Motor neuron (in vitro differentiated cells): ENCODE data around the gene BDP1. TPM values are rescaled to one million over a fixed set of nuclear protein-coding genes. Genes with fewer than 3 reads are reported as not detected.
"Not testable (repeated sequence)": the region's sequence is repeated elsewhere in the genome, so short reads cannot be mapped to it uniquely, and the experiment has no call there.

Source experiments
- ATAC-seq, 8 experiments: fragments of 200-7000 bp; cut with Tn5 transposase; replicated peaks in 6 of 8; 2 replicates each; pipeline ENCODE4 v1.8.0; 2021; ENCODE audit warnings: mild to moderate bottlenecking in 8 of 8, moderate library complexity in 8 of 8
- H3K27ac ChIP-seq, 2 donors: fragments of 250-450 bp; sonication (Bioruptor Pico); 2 replicates each; pipeline ENCODE4 v1.9.0; 2021; ENCODE audit warnings: antibody characterized with exemption in 2 of 2, mild to moderate bottlenecking in 2 of 2, moderate library complexity in 1 of 2
- H3K4me1 ChIP-seq, 2 donors: fragments of 250-450 bp; sonication (Bioruptor Pico); replicated peaks in 1 of 2; 2 replicates each; pipeline ENCODE4 v1.6.1; 2021; ENCODE audit warnings: antibody characterized with exemption in 2 of 2, mild to moderate bottlenecking in 2 of 2, moderate library complexity in 1 of 2
- H3K4me3 ChIP-seq, 5 donors: fragments of 250-450 bp; sonication (Bioruptor Pico); 2 replicates each; pipeline ENCODE4 v1.9.0; 2021; ENCODE audit warnings: antibody characterized with exemption in 5 of 5, mild to moderate bottlenecking in 5 of 5, moderate library complexity in 4 of 5
- WGBS, 10 experiments: fragments of 450-650 bp; shearing (Covaris generic); methylation state at CpG; one replicate each; pipeline ENCODE4 v1.0.0; 2022; 5-methylcytosine and 5-hydroxymethylcytosine counted together
- in situ Hi-C, 9 experiments: fragments of 400-800 bp; cut with MboI; loops; one replicate each; pipeline ENCODE4 v1.15.0; 2021; ENCODE audit warnings: low sequenced_read_pairs in 9 of 9, low pct_unique_long_range_greater_than_20kb in 2 of 9; ENCODE audit not compliant: unreplicated experiment in 9 of 9
- total RNA-seq, 8 experiments: library from RNA; unstranded; fragments of 300-600 nt; gene quantifications; 2 replicates each; pipeline versions ENCODE4 v1.2.3 to v1.2.4, GENCODE V29; 2022

Gene BDP1
- total RNA-seq, 8 experiments from 2014 or later: 16.5 to 42.3 (median 25.1) TPM

DNA sequence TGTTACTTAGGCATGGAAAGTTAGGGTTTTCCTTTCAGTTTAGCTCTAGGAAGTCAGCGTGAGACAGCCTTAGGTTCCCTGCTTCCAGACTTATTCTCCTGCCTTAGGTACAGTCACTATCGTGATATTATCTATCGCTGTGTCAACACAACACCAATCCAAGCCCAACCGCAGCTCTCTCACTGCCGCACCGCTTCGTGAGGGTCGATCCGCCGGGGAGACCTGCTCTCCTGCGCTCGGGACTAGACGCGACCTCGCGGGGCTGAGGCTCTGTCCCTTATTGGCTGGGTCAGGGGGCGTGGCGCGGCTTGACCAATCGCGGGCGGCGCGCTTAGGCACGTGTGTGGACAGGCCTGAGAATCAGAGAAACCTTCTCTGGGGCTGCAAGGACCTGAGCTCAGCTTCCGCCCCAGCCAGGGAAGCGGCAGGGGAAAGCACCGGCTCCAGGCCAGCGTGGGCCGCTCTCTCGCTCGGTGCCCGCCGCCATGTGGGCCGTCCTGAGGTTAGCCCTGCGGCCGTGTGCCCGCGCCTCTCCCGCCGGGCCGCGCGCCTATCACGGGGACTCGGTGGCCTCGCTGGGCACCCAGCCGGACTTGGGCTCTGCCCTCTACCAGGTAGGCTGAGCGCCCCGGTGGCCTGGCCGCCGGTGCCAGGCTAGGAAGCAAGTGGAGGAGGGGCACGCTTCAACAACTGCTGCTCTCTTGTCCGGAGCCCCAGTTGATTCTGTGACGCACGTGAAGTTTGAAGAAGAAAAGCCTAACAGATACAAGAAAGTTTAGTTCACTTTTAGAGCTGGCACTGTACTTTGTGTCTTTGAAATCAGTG is 131.7 kb downstream of the BDP1 start, which contains the start of gene MCCC2:
TSS of gene MCCC2 (plus strand) at position 400 of the 825 bp plus-strand sequence. CDS start at position 486, 86 bp downstream.
- ATAC-seq: peak; percentile 98 to 100 (median 100)
- Histone ChIP-seq H3K4me3 (peak within 1 kb of the TSS; percentile 55 to 75 (median 72)), H3K27ac (peak within 1 kb of the TSS in 1 of 2 donors; percentile 48), H3K4me1 (peaks cover 2 to 10% of the 10 kb centered on the region in 2 donors)
- in situ Hi-C loops: no loop called here
- WGBS, 10 experiments: 3 to 17% (median 11%) methylated on average over 1 to 13 of the region's 56 CpGs; no CpG with 5 or more reads in 6 of the 10 experiments

DNA sequence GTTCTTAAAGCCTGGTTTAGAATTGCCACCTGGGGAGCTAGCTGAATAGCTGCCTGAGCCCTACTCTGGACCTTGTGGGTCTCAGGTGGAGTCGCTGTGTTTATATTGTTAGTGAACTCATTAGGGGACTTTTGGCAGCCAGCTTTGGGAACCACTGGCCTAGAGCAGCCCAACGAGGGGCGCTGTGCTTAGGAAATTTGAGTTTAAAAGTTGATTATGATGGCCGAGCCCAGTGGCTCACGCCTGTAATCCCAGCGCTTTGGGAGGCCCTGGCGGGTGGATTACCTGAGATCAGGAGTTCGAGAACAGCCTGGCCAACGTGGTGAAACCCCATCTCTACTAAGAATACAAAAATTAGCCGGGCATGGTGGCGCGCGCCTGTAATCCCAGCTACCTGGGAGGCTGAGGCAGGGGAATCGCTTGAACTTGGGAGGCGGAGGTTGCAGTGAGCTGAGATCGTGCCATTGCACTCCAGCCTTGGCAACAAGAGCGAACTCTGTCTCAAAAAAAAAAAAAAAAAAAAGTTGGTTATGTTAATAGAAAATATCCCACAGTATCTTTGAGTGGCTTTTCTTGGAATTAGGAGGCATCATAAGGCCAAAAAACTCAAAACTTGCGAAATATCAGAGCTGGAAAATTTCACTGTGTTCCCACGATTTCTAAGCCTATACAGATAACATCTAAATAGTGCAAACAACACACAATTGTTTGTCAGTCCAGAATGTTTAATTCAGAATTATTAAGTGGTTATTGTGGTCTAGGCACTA is 132.5 kb downstream of the BDP1 start:
- in situ Hi-C loops: no loop called here
- 50 to 100% (median 77%) methylated on average over 1 to 15 of the region's 19 CpGs; no CpG with 5 or more reads in 1 of the 10 experiments for WGBS, 10 experiments
- peak in 1 of 8 experiments; percentile 5 for ATAC-seq
- H3K27ac ChIP-seq: no peak overlapping the region
- H3K4me3 ChIP-seq: peak overlapping the region; percentile 55 to 75 (median 72)
- H3K4me1 ChIP-seq: peaks cover 2 to 10% of the 10 kb centered on the region in 2 donors

DNA sequence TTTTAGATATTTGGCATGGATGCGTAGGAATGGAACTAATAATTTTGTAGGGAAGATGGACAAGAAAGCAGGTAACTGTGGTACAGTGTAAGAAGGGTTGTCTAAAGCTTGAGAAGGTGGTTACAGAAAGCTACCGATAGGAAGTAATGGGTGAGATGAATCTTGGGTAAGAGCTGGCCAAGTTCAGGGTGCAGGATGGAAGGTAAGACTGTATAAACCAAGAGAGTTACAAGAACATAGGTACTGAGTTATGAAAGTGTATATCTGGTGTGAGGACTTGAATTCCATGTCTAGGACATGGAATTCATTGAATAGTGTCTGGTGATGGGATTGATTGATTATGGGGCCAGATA is 133.1 kb downstream of the BDP1 start:
- WGBS, 10 experiments: 100% methylated on average over 1 to 2 of the region's 2 CpGs; no CpG with 5 or more reads in 4 of the 10 experiments
- in situ Hi-C loops: no loop called here
- Histone ChIP-seq H3K4me1 (peaks cover 2 to 10% of the 10 kb centered on the region in 2 donors), H3K4me3 (no peak overlapping the region), H3K27ac (no peak overlapping the region)
- no peak for ATAC-seq

DNA sequence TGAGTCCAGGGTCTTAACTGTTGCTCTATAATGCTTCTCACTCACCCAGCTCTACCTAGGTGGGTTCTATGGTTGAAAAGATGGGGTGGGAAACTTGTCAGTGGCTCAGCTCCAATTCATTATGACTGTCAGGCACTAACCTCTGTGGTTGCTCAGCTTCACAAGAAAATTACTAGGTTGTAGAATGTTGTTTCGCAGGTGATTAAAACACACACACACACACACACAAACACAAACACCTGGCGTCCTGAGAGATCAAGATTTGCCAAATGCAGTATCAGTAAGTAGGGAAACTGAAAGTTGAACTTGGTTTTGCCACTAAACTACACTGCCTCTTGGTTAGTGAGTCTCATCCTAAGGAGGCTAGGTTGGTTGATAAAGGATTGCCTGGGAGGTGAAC is 134.5 kb downstream of the BDP1 start:
- H3K27ac ChIP-seq: no peak overlapping the region
- H3K4me1 ChIP-seq: peaks cover 2 to 10% of the 10 kb centered on the region in 2 donors
- H3K4me3 ChIP-seq: no peak overlapping the region
- in situ Hi-C loops: no loop called here
- whole genome bisulfite sequencing, 10 experiments: 40 to 88% methylated on average over 1 of the region's 2 CpGs; no CpG with 5 or more reads in 8 of the 10 experiments
- ATAC-seq: no peak

DNA sequence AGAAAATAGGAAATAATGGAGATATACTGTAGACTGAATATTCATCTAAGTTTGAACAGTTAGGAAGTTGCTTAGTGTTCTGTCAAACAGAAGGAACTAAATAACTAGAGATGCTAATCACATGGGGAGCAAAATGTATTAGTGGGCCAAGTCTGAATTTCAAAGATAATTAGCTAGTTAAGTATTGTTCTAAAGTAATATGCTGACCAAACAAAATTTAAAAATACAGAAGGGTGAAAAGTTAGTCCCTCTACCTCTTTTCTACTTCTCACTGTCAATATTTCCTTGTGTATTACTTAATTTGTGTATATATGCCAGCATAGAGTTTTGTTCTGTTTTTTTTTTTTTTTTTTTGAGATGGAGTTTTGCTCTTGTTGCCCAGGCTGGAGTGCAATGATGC is 135.6 kb downstream of the BDP1 start:
- in situ Hi-C loops: no loop called here
- no peak for ATAC-seq
- H3K27ac ChIP-seq: no peak overlapping the region
- no peak overlapping the region for H3K4me3 ChIP-seq
- peaks cover 2 to 10% of the 10 kb centered on the region in 2 donors for H3K4me1 ChIP-seq

DNA sequence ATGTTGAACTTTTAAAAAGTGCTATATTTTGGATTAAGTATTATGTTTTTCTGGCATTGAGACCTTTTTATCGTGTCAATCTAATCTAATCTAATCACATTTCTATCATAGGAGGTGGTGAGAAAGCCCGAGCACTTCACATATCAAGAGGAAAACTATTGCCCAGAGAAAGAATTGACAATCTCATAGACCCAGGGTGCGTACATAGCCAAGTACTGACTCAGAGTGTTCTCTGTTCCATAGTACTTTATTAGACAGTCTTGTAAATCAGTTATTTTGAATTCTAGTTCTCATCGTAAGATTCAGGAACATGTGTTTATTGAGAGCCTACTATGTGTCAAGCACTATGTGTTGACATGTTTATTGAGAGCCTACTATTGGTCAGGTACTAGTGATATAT is 140.7 kb downstream of the BDP1 start:
- no peak for ATAC-seq
- in situ Hi-C loops: no loop called here

DNA sequence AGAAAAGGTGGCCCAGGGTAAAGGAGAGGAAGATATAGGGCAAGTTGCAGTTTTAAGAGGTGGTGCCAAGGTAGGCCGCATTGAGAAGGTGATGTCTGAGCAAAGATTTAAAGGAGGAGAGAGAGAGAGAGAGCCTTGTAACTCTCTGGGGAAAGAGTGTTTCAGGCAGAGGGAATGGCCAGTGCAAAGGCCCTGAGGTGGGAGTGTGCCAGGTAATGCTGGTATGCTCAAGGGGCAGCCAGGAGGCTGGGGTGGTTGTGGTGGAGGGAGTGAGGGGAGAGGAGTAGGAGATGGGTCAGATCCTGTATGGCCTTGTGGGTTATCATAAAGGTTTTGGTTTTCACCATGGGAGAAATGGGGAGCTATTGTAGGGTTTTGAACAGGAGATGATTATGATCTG is 141.6 kb downstream of the BDP1 start:
- Histone ChIP-seq H3K27ac (no peak overlapping the region), H3K4me1 (no peaks in the 10 kb centered on the region), H3K4me3 (no peak overlapping the region)
- in situ Hi-C loops: no loop called here
- ATAC-seq: no peak
- 80 to 100% (median 83%) methylated on average over 1 of the region's 1 CpG; no CpG with 5 or more reads in 4 of the 10 experiments for WGBS, 10 experiments

More for the DNA sequence above, 140.7 kb downstream of the BDP1 start:
- no peak overlapping the region for H3K4me3 ChIP-seq
- H3K4me1 ChIP-seq: no peaks in the 10 kb centered on the region
- WGBS, 10 experiments: 87 to 100% (median 93%) methylated on average over 2 to 4 of the region's 4 CpGs; no CpG with 5 or more reads in 1 of the 10 experiments
- no peak overlapping the region for H3K27ac ChIP-seq

DNA sequence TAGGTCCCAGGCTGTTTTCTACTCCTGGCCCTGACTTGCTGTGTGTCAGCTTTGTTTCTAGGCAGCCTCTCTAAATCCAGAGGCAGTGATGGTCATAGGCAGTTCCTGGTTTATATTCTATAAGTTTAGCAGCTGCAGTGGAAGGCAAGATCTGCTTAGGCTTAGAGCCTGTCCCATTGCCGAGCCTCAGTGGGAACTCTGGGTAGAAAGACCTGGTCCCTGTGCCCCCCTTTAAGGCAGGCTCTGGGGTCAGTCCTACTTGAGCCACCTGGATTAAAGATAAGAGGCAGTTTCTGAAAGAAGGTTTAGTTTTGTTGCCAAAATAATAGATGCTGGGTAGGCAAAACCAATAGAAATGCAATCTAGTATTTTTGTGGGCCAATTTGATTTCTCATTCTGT is 145.3 kb downstream of the BDP1 start:
- no peak overlapping the region for H3K27ac ChIP-seq
- H3K4me1 ChIP-seq: no peaks in the 10 kb centered on the region
- 88 to 100% (median 100%) methylated on average over 1 of the region's 1 CpG; no CpG with 5 or more reads in 7 of the 10 experiments for WGBS, 10 experiments
- in situ Hi-C loops: no loop called here
- no peak for ATAC-seq
- H3K4me3 ChIP-seq: no peak overlapping the region

DNA sequence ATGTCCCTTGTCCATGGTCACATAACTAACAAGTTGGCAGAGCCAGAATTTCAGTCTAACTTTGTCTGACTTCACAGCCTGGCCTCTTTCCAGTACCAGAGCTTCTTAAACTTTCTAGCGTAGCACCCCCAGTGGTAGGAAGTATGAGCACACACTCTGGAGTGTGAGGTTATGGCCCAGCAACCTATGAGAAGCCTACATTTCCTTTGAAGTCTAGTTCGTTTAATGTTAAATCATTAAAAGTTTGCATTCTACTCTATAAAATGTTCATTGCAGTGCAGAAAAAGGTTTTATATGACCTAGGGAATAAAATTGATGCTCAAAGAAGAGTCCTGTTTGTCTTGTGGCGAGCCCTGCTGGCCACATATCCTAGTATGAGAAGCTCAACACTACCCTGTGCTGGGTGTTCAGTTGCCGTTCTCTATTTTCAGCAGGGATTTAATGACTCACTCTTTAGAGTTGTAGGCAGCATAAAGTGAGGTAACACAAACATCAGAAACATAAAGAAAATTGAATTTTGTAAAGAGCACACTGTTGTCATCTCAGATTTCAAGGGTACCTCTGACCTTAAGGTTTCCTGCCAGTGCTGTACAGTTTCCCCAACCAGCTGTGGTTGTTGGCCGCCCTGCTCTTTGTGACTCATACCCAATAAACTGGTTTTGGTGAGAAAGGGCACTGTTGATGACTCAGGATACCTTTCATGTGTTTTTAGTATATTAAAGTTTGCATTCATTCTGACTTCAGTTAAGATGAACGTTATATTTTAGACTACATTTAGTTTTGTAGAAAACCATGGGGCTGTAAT is 146.0 kb downstream of the BDP1 start:
- no peak overlapping the region for H3K27ac ChIP-seq
- peak in 6 of 8 experiments; percentile 41 to 96 (median 88) for ATAC-seq
- 10 to 90% (median 72%) methylated on average over 1 to 6 of the region's 6 CpGs for WGBS, 10 experiments
- no peaks in the 10 kb centered on the region for H3K4me1 ChIP-seq
- in situ Hi-C loops: no loop called here
- H3K4me3 ChIP-seq: no peak overlapping the region

DNA sequence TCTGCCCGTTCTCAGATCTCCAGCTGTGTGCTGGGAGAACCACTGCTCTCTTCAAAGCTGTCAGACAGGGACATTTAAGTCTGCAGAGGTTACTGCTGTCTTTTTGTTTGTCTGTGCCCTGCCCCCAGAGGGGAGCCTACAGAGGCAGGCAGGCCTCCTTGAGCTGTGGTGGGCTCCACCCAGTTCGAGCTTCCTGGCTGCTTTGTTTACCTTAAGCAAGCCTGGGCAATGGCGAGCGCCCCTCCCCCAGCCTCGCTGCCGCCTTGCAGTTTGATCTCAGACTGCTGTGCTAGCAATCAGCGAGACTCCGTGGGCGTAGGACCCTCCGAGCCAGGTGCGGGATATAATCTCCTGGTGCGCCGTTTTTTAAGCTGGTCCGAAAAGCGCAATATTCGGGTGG is 154.5 kb downstream of the BDP1 start:
- H3K27ac ChIP-seq, H3K4me3 ChIP-seq, in situ Hi-C loops, ATAC-seq, H3K4me1 ChIP-seq: not testable (repeated sequence)
- no CpG with 5 or more reads among the region's 16 CpGs for WGBS, 10 experiments

DNA sequence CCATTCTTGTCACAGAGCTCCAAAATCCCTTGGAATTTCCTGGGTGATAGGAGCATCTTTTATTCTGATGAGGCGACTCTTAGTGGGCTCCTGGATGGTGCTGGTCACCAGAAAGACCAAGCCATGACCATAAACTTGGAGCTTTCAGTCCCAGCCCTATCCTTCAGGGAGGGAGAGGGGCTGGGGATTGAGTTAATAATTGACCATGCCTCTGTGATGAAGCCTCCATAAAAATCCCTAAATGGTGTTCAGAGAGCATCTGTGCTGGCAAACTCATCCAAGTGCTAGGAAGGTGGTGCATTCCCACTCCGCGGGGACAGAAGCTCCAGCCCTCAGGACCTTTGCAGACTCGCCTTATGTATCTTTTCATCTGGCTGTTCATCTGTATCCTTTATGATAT is 160.4 kb downstream of the BDP1 start:
- no peak for ATAC-seq
- H3K4me3 ChIP-seq: no peak overlapping the region
- H3K27ac ChIP-seq: no peak overlapping the region
- no peaks in the 10 kb centered on the region for H3K4me1 ChIP-seq
- in situ Hi-C loops: no loop called here
- 67 to 100% (median 92%) methylated on average over 1 to 4 of the region's 4 CpGs; no CpG with 5 or more reads in 4 of the 10 experiments for WGBS, 10 experiments
